Uterus (tissue), 2 donors: ENCODE data around the gene SASH1.

Experiments
- CTCF ChIP-seq, 4 experiments: fragments of 200-600 bp in 2 of 4; fragments of 450-650 bp in 2 of 4; sonication (generic) in 2 of 4; IDR thresholded peaks; one replicate each; pipeline ENCODE4 v1.5.1; 2016 to 2019; ENCODE audit warnings: antibody characterized with exemption in 4 of 4, mild to moderate bottlenecking in 2 of 4, moderate library complexity in 1 of 4
- POLR2A ChIP-seq, 2 donors: fragments of 450-650 bp; IDR thresholded peaks; one replicate each; pipeline ENCODE4 v1.6.1; 2016; ENCODE audit warnings: antibody characterized with exemption in 2 of 2, mild to moderate bottlenecking in 1 of 2, moderate library complexity in 1 of 2

DNA sequence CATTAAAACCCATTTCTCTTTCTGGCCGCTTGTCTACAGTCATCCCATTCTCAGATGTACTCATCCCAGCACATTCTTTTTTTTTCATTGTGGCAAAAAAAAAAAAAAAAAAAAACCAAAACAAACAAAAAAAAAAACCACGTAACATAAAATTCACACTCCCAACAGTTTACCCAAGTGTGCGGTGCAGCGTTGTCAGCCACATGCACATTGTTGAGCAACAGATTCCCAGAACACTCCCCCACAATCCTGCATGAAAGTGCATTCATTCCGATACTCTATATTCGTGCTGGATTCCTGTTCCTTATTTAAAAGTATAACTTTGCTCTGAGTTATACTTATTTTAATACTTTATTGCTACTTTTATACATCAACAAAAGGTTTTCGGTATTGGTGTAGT lies 96.0 kb downstream of the SASH1 start:
- TF ChIP-seq POLR2A (IDR thresholded peaks at IDR 0.05) (no peak), CTCF (IDR thresholded peaks at IDR 0.05) (no peak)
